Activated CD8-positive, alpha-beta memory T cell treated with anti-CD3 and anti-CD28 coated beads, Interleukin-2, amount 50 U/mL, for 24 hours (primary cell): Measurements from ENCODE around the gene PRSS36.
"Not testable (repeated sequence)": the region's sequence is repeated elsewhere in the genome, so short reads cannot be mapped to it uniquely, and the experiment has no call there.

Source experiments
- DNase-seq: peaks from one replicate; pipeline ENCODE4 v3.0.0-alpha.2; 2020; ENCODE audit errors: extremely low read depth

PRSS36 gene

DNA sequence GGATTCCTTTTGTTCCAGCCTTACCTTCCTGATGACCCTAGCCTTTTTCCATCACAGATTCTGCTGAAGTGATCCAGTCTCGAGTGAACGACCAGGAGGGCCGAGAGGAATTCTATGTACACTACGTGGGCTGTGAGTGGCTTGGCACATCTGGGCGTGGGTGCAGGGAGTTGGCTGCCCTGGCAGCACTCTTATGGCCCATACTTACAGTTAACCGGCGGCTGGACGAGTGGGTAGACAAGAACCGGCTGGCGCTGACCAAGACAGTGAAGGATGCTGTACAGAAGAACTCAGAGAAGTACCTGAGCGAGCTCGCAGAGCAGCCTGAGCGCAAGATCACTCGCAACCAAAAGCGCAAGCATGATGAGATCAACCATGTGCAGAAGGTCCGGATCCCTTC is 29.7 kb downstream of the PRSS36 start:
- DNase-seq = no peak

DNA sequence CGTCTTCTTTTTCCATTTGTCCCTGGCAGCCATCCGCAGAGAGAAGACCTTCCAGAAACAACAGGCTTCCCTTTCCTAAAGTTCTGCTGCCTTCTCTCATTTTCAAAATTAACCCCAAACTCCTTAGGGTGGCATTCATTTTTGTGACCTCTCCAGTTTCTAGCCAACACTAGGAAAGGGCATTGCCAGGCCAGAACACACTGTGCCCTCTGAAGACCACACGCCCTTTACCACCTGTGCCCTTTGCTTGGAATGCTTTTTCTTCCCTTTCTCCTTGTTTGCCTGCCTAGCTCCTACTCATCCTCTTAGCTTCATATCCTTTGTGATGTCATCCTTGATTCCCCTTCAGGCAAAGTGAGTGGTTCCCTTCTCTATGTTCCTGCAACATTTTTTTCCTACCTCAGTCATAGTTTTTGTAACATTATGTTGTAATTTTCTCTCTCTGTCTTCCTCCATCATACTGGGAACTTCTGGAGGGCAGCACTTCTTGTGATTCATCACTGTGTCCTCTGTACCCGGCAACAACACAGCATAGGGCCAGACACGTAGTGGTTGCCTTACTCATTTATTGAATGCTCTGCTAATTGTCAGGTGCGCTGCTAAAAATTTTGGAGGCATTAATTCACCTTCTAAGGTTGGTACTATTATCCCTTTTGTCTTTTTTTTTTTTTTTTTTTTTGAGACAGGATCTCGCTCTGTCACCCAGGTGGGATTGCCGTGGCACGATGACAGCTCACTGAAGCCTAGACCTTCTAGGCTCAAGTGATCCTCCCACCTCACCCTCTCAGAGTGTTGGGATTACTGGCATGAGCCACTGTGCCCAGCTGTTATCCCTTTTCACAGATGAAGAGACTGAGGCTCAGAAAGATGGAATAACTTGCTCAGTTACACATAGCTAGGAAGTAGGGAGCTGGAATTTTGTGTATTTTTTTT is 31.4 kb downstream of the PRSS36 start:
- DNase-seq = no peak

DNA sequence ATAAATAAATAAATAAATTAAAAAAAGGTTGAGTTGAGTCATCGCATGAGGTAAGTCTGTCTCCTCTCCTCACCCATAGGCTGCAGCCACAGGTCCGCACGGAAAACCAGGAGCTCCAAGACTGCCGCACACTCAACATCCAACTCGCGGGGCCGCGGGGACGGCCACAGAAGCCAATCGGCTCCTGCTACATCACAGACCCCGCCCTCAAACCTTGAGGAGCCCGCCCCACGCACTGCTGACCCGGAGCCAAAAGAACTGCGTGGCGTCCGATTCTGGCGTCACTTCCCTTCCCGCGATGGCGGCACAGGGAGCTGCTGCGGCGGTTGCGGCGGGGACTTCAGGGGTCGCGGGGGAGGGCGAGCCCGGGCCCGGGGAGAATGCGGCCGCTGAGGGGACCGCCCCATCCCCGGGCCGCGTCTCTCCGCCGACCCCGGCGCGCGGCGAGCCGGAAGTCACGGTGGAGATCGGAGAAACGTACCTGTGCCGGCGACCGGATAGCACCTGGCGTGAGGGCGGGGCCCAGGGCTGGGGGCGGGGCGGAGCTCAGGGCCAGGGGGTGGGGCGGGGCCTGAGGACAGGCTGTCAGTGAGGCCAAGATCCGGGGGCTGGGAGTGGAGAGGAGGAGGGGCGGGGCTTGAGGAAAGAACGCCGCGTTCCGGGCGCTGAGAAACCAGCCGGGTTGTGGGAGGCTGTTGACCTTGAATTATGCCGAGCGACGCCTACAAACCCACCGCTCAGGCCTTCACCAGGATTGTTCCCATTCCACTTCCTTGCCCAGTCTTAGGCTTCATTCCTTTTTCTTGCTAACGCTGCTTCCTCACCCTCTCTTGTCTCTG is 32.3 kb downstream of the PRSS36 start, which contains the start of gene KAT8:
TSS of gene KAT8 (plus strand) at position 281 of the 839 bp plus-strand sequence. CDS start at position 299, 18 bp downstream.
- DNase-seq = peak; percentile 96

DNA sequence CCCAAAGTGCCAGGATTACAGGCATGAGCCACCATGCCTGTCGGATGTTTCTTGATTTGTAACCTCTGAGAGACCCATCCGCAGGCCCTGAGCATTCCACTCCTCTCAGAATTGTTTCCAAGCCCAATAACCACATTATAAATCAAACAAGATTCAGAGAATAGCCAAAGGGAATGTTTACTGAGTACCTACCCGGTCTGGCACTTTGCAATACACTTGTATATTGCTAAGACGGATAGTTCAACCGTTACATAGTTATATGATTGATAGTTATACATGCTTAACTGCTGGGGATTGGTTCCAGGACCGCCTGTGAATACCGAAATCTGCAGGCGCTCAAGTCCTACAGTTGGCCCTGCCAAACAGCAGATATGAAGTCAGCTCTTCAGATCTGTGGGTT is 35.4 kb downstream of the PRSS36 start:
- DNase-seq = no peak

DNA sequence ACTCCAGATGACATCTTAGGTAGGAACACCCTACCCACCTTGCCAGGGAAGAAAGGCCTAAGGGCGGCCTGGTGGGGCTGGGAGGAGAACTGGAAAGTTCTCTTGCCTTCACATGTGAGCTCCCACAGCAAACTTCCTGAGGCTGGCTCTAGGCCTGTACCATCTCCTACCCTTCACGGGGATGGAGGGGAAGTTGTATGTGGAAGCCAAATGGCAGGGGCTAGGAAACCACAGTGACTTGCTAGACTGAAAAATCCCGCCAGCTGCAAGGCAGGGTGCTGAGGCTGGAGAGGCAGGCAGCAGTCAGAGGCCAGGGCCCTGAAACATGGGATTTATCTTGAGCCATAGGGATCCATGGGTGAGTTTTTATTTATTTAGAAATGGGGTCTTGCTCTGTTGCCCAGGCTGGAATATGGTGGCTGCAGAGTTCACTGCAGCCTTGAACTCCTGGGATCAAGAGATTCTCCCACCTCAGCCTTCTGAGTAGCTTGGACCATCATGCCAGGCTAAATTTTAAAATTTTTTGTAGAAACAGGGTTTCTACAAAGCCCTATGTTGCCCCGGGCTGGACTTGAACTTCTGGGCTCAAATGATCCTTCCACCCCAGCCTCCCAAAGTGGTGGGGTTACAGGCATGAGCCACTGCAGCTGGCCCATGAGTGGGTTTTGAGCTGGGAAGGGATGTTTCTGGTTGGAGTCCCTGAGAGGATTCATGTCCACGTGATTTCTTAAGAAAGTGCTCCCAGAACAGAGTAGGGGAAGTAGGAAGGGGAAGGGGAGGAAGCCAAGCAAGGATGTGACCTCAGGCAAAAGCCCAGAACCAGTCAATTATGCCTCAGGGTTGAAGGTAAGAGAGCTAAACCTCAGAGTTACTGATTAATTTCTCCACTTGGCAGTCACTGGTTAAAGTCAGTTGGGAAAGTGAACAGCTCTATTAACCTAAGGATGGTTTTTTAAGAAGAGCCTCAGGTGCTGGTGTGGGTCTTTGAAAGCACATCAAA is 36.4 kb downstream of the PRSS36 start:
- no peak for DNase-seq

DNA sequence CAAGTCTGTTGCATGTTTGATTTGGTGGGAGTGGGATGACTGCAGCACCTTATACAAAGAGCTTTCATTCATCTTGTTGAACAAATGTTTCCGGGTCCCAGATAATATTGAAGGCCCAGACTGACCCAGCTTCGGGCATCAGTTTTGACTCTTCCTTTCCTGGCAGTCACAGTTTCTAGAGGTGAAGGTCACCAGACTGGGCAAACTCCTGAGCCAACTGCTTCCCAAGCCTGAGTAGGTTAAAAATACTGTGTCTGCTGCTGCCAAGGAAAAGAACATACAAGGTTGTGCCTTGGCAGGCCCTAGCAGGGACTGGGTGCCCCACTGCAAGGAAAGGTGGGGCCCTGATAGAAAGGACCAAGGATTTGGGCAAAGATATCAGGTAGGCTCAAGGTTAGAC is 37.2 kb downstream of the PRSS36 start:
- no peak for DNase-seq

DNA sequence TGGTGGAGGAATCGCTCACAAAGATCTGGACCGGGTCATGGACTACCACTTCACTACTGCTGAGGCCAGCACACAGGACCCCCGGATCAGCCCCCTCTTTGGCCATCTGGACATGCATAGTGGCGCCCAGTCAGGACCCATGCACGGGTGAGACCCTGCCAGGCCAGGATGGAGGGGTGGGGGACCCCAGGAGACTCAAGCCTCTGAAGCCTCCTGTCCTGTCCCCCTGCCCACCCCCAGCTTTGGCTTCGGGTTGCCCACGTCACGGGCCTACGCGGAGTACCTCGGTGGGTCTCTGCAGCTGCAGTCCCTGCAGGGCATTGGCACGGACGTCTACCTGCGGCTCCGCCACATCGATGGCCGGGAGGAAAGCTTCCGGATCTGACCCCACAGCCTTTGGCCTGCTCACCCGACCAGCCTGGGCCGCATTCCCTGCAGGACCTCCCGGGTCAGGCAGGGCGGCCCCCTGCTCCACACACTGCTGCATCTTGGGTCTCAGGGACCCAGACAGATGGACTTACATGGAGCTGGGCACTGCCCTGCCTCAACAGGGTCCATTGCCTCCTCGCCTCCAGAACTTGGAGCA is 37.9 kb downstream of the PRSS36 start:
- no peak for DNase-seq

DNA sequence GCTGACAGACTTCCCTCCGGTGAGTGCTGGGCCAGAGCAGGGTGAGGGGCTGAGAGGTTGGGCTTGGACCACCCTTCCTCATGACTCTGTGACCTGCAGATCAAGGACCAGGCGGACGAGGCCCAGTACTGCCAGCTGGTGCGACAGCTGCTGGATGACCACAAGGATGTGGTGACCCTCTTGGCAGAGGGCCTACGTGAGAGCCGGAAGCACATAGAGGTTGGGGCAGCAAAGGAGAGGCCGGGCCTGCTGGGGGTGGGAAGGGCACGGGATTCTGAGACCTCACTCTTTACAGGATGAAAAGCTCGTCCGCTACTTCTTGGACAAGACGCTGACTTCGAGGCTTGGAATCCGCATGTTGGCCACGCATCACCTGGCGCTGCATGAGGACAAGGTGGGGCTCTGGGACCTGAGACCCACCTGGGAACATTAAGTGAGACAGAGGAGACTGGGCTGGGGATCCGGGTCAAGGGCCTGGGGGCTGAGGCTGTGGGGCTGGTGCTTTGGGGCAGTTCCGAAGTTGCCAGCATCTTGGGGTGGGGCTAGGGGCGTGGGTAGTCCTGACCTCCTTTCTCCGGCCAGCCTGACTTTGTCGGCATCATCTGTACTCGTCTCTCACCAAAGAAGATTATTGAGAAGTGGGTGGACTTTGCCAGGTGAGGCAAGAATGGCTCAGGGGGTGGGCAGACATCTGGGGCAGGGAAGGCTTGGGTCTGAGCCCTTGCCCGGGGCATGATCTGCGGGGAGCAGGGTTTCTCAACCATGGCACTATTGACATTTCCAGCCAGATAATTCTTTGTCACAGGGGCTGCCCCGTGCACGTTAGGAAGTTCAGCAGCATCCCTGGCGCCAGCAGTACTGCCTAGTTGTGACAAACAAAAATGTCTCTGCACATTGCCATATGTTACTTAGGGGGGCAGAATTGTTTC is 39.5 kb downstream of the PRSS36 start:
- no peak for DNase-seq

DNA sequence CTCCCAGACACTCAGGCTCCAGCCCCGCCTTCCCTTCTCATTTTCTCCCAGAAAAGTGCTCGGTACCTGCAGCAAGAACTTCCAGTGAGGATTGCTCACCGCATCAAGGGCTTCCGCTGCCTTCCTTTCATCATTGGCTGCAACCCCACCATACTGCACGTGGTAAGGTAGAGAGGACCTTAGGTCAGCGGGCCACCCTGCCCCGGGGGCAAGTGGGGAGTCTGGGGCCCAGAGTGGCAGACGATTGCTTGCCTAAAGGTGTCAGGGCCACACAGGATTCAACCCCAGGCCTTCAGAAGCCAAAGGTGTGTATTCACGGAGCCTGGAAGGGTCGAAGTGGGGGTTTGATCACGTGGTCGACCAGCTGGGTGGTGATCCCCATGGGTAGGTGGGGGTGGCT is 40.2 kb downstream of the PRSS36 start:
- DNase-seq = no peak

DNA sequence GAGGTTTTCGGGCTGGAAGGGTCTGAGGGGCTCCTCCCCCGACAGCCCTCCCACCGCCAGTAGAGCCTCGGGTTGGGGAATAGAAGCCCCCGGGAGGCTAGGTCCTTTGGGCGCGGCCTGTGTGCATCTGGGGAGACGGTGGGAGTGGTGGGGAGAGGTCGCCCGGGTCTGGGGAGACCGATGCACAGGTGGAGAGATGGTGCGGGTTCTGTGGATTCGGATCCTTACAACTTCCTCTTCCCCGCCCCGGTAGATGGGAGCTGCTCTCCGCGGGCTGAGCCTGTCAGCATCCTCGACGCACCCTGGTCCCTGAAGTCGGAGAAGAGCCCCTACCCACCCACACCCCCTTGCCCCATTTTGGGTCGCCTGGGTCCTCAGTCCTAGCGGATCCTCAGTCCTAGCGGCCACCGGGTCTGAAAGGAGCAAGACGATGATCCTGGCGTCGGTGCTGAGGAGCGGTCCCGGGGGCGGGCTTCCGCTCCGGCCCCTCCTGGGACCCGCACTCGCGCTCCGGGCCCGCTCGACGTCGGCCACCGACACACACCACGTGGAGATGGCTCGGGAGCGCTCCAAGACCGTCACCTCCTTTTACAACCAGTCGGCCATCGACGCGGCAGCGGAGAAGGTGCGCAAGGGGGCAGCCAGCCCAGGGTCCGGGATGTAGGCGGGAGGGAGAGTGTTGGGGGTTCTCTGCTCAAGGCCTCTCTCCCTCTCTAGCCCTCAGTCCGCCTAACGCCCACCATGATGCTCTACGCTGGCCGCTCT is 40.9 kb downstream of the PRSS36 start:
- no peak for DNase-seq

DNA sequence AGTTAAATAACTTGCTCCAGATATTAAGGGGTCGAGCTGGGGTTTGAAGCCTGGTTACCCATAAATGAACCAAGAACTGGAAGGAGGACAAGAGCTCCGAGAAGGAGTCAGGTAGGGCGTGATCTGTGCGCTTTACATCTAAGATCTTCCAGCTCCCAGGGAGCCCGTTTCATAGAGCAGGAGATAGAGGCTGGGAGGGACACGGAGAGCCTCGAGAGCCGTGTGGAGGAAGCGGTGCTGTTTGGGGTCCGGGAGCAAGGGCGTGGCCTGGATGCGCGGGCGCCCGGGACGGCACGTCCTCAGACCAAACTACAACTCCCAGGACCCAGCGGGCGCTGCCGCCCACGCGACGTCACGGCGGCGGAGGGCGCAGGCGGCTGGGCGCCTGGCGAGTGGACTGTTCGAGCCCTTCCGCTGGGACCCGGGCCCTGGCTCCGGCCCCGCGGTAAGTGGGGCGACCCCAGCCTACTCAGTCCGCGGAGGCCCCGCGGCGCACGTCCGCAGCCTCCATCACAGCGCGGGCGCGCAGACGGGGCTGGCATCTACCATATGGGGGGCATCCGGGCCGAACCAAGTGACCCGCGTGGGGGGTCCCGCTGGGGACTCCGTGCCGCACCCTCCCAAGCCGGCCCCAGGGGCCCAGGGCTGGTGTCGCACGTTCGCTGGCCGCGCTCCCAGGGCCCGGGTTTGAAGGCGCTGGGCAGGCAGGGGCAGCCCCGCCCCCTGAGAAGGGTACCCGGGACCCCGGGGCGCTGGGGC is 41.7 kb downstream of the PRSS36 start, which contains the start of gene BCKDK:
TSS of gene BCKDK (plus strand) at position 352 of the 759 bp plus-strand sequence. CDS start 838 bp downstream, outside the sequence.
- peak; percentile 34 for DNase-seq

DNA sequence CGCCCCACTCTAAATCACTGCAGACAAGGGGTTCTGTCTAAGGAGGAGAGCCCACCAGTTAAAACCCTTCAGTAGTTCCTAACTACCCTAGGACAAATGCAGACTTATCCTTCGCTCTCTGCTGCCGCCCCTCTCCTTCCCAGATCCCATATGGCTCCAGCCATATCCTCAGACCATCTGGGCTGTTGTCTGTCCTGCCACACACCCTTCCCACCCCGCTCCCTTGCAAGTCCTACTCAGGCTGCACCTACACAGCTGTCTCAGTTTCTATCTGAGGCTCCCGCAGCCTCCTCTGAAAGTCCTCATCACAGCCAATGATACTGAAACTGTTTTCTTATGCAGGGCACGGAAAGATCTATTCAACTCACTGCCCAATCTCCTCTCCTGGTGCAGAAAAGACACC is 42.4 kb downstream of the PRSS36 start:
- DNase-seq = no peak

DNA sequence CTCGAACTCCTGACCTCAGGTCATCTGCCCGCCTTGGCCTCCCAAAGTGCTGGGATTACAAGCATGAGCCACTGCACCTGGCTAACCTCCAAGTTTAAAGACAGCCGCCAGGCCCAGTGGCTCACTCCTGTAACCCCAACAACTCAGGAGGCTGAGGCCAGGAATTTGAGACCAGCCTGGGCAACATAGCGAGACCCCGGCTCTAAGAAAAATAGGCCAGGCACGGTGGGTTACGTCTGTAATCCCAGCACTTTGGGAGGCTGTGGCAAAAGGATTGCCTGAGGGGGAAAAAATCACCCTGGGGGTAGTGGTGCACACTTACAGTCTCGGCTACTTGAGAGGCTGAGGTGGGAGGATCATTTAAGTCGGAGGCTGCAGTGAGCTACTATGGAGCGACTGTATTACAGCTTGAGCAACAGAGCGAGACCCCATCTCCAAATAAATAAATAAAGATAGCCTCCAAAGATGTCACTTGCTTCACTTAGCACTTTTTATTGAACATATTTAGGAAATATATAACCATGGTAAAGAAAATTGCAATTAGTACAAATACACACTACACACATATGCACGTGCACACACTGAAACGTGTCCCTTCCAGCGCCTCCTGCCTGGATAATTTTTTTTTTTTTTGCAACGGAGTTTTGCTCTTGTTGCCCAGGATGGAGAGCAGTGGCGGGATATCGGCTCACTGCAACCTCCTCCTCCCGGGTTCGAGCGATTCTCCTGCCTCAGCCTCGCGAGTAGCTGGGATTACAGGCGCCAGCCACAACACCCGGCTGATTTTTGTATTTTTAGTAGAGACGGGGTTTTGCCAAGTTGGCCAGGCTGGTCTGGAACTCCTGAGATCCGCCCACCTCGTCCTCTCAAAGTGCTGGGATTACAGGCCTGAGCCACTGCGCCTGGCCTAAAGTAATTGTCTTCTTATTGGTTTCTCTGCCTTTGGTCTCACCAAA is 43.1 kb downstream of the PRSS36 start:
- DNase-seq = no peak

DNA sequence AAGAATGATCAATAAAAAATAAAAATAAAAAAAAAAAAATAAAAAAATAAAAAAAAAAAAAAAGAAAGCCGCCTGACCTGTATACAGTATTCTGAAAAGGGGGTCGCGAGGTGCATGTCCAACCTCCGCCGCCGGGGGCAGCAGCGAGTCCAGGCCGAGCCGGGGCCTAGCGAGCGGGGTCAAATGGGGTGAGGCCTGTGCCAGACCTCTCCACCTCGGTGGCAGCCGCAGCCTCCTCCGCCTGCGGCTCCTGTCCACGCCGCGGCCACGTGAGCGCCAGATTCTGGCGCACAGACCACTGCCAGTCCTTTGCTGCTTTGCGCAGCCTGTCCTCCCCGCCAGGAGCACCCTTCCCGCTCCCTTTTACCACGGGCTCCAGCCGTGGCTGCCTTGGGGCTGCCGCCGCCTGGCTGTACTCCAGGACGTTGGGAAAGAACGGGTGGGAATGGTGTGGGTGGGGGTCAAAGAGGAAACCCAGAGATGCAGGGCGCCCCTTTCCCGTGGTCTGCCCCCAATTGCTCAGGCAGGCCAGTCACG is 44.1 kb downstream of the PRSS36 start:
- peak; percentile 62 for DNase-seq

DNA sequence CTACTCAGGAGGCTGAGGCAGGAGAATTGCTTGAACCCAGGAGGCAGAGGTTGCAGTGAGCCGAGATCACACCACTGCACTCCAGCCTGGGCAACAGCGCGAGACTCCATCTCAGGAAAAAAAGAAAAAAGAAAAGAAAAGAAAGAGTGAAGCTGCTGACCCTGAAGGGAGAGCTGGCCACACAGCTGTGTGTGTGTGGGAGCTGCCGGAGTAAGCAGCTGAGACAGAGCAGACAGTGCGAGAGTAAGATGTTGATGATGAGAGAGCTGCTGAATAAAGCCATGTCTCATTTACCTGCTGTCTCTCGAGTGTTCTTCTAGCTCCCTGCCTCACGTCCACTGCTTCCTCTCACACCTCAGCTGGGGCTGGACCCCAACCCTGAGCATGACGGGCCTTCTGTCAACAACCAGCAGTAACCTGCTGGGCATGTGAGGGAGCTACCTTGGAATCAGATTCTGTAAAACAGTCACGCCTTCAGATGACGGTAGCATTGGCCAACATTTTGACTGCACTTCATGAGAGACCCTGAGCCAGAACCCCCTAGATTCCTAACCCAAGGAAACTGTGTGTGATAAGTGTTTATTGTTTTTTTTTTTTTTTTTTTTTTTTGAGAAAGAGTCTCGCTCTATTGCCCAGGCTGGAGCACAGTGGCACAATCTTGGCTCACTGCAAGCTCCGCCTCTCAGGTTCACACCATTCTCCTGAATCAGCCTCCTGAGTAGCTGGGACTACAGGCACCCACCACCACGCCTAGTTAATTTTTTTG is 48.8 kb downstream of the PRSS36 start:
- not testable (repeated sequence) for DNase-seq
